Measurements from ENCODE around the gene CAPNS1. TPM values are rescaled to one million over a fixed set of nuclear protein-coding genes. Genes with fewer than 3 reads are reported as not detected.
A peak's percentile ranks its signal among the peaks of the same experiment; 100 is the strongest.

CAPNS1 gene
- total RNA-seq, 4 donors from 2014 or later: 60.2 to 95.5 (median 79.2) TPM

DNA sequence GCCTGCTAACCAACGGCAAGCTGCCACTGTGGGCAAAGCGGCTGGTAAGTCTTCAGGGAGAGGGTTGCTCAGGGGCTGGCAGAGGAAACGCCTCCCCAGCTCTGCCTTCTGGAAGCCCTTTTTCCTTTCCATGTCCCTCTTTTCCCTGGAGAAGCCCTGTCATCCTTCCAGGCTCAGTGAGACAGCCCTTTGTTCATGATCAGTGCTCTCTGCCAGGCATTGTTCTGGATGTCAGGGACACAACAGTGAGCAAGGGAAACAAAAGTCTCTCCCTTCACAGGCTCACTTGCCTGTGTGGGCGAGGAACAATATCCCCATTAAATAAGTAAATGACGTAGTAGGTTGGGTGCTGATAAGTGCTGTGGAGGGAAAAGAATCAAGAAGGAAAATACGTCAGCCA is 42.8 kb upstream of the CAPNS1 start:
- 73% methylated on average over 6 of the region's 6 CpGs for WGBS
- H3K4me3 ChIP-seq: no peak overlapping the region
- H3K36me3 ChIP-seq: no peaks in the 10 kb centered on the region
- TF ChIP-seq EP300 (IDR thresholded peaks at IDR 0.05) (no peak), POLR2AphosphoS5 (IDR thresholded peaks at IDR 0.05) (no peak), POLR2A (IDR thresholded peaks at IDR 0.05) (no peak)
- TF ChIP-seq, protein P1, sequence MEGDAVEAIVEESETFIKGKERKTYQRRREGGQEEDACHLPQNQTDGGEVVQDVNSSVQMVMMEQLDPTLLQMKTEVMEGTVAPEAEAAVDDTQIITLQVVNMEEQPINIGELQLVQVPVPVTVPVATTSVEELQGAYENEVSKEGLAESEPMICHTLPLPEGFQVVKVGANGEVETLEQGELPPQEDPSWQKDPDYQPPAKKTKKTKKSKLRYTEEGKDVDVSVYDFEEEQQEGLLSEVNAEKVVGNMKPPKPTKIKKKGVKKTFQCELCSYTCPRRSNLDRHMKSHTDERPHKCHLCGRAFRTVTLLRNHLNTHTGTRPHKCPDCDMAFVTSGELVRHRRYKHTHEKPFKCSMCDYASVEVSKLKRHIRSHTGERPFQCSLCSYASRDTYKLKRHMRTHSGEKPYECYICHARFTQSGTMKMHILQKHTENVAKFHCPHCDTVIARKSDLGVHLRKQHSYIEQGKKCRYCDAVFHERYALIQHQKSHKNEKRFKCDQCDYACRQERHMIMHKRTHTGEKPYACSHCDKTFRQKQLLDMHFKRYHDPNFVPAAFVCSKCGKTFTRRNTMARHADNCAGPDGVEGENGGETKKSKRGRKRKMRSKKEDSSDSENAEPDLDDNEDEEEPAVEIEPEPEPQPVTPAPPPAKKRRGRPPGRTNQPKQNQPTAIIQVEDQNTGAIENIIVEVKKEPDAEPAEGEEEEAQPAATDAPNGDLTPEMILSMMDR (IDR thresholded peaks at IDR 0.05): no peak
- peaks cover 23% of the 10 kb centered on the region for H3K4me1 ChIP-seq
- H3K27me3 ChIP-seq: no peaks in the 10 kb centered on the region
- peak overlapping the region; percentile 68 for H3K27ac ChIP-seq
- DNase-seq (ENCODE audit: low spot score in 2 of 2): no peak
- no peaks in the 10 kb centered on the region for H3K9me3 ChIP-seq

DNA sequence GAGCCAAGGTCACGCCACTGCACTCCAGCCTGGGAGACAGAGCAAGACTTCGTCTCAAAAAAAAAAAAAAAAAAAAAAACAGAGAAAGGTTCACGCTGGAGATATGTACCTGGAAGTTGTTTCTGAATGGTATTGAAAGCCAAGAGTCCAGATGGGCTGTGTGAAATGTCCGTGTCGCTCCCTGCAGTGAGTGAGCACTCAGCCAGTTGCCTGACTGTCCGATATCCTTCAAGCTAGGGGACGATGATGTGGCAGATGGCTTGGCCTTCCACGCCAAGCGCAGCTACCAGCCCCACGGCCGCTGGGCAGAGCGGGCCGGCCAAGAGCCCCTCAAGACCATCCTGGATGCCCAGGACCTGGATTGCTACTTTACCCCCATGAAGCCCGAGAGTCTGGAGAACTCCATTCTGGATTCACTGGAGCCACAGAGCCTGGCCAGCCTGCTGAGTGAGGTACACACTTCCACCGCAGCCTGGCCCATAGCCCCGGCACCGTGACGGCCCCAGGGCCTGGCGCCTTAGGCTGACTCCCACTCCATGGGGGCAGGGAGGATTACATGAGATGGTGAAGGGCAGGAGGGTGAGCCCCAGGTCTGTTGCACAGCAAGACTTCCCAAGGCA is 40.6 kb upstream of the CAPNS1 start:
- no peak for DNase-seq (ENCODE audit: low spot score in 2 of 2)
- 88% methylated on average over 19 of the region's 19 CpGs for WGBS
- no peak overlapping the region for H3K27ac ChIP-seq
- no peaks in the 10 kb centered on the region for H3K9me3 ChIP-seq
- no peaks in the 10 kb centered on the region for H3K27me3 ChIP-seq
- no peaks in the 10 kb centered on the region for H3K36me3 ChIP-seq
- TF ChIP-seq EP300 (IDR thresholded peaks at IDR 0.05) (no peak), POLR2AphosphoS5 (IDR thresholded peaks at IDR 0.05) (no peak), POLR2A (IDR thresholded peaks at IDR 0.05) (no peak)
- TF ChIP-seq, protein P1 (IDR thresholded peaks at IDR 0.05): no peak
- no peak overlapping the region for H3K4me3 ChIP-seq
- H3K4me1 ChIP-seq: peaks cover 26% of the 10 kb centered on the region

DNA sequence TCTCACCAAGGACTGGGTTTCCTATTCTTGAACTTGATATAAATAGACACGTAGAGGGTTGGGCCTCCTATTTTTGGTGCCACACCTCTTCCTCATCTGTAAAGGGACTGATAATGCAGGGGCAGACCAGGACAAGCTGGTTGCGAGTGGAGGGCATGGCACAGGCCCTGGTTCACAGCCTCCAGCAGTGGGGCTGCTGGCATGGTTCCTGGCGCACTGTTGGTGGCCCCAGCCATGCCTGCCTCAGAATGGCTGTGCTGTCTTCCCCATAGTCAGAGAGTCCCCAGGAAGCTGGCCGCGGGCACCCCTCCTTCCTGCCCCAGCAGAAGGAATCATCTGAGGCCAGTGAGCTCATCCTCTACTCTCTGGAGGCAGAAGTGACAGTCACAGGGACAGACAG is 39.4 kb upstream of the CAPNS1 start:
- Histone ChIP-seq H3K36me3 (no peaks in the 10 kb centered on the region), H3K4me1 (peaks cover 26% of the 10 kb centered on the region), H3K4me3 (no peak overlapping the region), H3K27ac (peak overlapping the region; percentile 64), H3K9me3 (no peaks in the 10 kb centered on the region), H3K27me3 (no peaks in the 10 kb centered on the region)
- no peak for TF ChIP-seq POLR2AphosphoS5 (IDR thresholded peaks at IDR 0.05)
- TF ChIP-seq, protein P1 (IDR thresholded peaks at IDR 0.05): no peak
- DNase-seq (ENCODE audit: low spot score in 2 of 2): no peak
- 33% methylated on average over 2 of the region's 5 CpGs for WGBS

DNA sequence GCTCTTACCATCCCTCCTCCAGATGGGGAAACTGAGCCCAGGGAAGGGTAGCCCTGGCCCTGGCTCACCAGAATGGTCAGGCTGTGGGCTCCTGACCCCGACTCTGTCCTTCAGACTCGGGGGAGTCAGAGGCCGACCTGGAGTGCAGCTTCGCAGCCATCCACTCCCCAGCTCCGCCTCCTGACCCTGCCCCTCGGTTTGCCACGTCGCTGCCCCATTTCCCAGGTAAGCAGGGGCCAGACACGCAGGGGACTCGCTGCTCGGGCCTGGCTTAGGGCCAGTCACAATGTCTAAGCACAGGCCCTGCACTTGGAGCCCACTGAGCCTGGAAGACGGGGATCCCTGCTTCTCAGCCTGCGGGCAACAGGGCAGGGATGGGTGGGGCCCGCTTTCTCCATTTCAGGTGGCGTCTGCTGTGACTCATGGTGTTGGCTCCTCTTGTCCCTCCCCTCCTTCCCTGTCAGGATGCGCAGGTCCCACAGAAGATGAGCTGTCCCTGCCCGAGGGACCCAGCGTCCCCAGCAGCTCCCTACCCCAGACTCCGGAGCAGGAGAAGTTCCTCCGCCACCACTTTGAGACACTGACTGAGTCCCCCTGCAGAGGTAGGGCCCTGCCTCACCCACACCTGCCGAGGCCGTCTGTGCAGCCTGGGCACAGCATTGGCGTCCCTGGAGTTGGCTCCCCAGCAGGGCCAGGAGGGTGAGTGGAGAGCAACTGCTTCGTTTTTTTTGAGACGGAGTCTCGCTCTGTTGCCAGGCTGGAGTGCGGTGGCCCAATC is 38.1 kb upstream of the CAPNS1 start:
- H3K27ac ChIP-seq: peak overlapping the region; percentile 64

More for the DNA sequence above, 38.1 kb upstream of the CAPNS1 start:
- H3K4me3 ChIP-seq: no peak overlapping the region
- H3K9me3 ChIP-seq: no peaks in the 10 kb centered on the region
- WGBS: 57% methylated on average over 25 of the region's 27 CpGs
- peaks cover 26% of the 10 kb centered on the region for H3K4me1 ChIP-seq
- H3K36me3 ChIP-seq: peaks cover 4% of the 10 kb centered on the region
- H3K27me3 ChIP-seq: no peaks in the 10 kb centered on the region
- no peak for DNase-seq (ENCODE audit: low spot score in 2 of 2)
- no peak for TF ChIP-seq POLR2AphosphoS5 (IDR thresholded peaks at IDR 0.05)
- TF ChIP-seq POLR2A (IDR thresholded peaks at IDR 0.05): no peak
- no peak for TF ChIP-seq EP300 (IDR thresholded peaks at IDR 0.05)
- TF ChIP-seq, protein P1 (IDR thresholded peaks at IDR 0.05): no peak

Measured in suprapubic skin (tissue), 4 donors.